HepG2 (cell line): ENCODE data around the gene ACSL6. TPM values are rescaled to one million over a fixed set of nuclear protein-coding genes. Genes with fewer than 3 reads are reported as not detected.
A peak's percentile ranks its signal among the peaks of the same experiment; 100 is the strongest.

Experiments
- AHR ChIP-seq: IDR thresholded peaks from 2 replicates; pipeline ENCODE4 v1.6.1; 2018; ENCODE audit warnings: missing genetic modification reagents, missing compliant biosample characterization
- ARNTL ChIP-seq: sonication (generic); formaldehyde crosslinking; IDR thresholded peaks from 2 replicates; pipeline ENCODE4 v1.4.0; 2020; ENCODE audit warnings: mild to moderate bottlenecking, missing genetic modification reagents
- DMAP1 ChIP-seq: IDR thresholded peaks from 2 replicates; pipeline ENCODE4 v1.6.1; 2016
- KAT2B ChIP-seq: fragments of 150-350 bp; IDR thresholded peaks from 2 replicates; pipeline ENCODE4 v1.6.1; 2014; ENCODE audit warnings: low read depth, low read length, borderline replicate concordance
- KLF13 ChIP-seq: sonication (generic); formaldehyde crosslinking; IDR thresholded peaks from 2 replicates; pipeline ENCODE4 v1.4.0; 2020; ENCODE audit warnings: mild to moderate bottlenecking, missing genetic modification reagents
- KMT2A ChIP-seq: sonication (generic); formaldehyde crosslinking; IDR thresholded peaks from 2 replicates; pipeline ENCODE4 v1.4.0; 2020; ENCODE audit warnings: missing genetic modification reagents
- RNF2 ChIP-seq: fragments of 450-650 bp; conservative IDR thresholded peaks from 2 replicates; pipeline ENCODE4 v1.6.1; 2016; ENCODE audit warnings: low read depth
- RNF219 ChIP-seq: sonication (generic); formaldehyde crosslinking; IDR thresholded peaks from 2 replicates; pipeline ENCODE4 v1.5.0; 2020; ENCODE audit warnings: mild to moderate bottlenecking, missing genetic modification reagents
- ZBTB26 ChIP-seq: IDR thresholded peaks from 2 replicates; pipeline ENCODE4 v1.6.1; 2016; ENCODE audit warnings: missing compliant biosample characterization, missing genetic modification reagents, borderline replicate concordance
- ZNF24 ChIP-seq: fragments of 450-650 bp; IDR thresholded peaks from 2 replicates; pipeline ENCODE4 v1.6.1; 2017; ENCODE audit warnings: antibody characterized with exemption, mild to moderate bottlenecking
- ZNF350 ChIP-seq: sonication (generic); formaldehyde crosslinking; IDR thresholded peaks from 2 replicates; pipeline ENCODE4 v1.4.0; 2020; ENCODE audit warnings: mild to moderate bottlenecking, low read depth, missing genetic modification reagents, borderline replicate concordance
- ZNF543 ChIP-seq: sonication (generic); formaldehyde crosslinking; IDR thresholded peaks from 2 replicates; pipeline ENCODE4 v1.4.0; 2020; ENCODE audit warnings: mild to moderate bottlenecking, missing genetic modification reagents
- ZNF547 ChIP-seq: sonication (generic); formaldehyde crosslinking; IDR thresholded peaks from 2 replicates; pipeline ENCODE4 v1.5.1; 2020; ENCODE audit warnings: mild to moderate bottlenecking, missing genetic modification reagents
- ZNF557 ChIP-seq: sonication (generic); formaldehyde crosslinking; IDR thresholded peaks from 2 replicates; pipeline ENCODE4 v1.4.0; 2020; ENCODE audit warnings: missing genetic modification reagents
- ZNF660 ChIP-seq: sonication (generic); formaldehyde crosslinking; IDR thresholded peaks from 2 replicates; pipeline ENCODE4 v1.5.1; 2020; ENCODE audit warnings: mild to moderate bottlenecking, low read depth, missing genetic modification reagents, borderline replicate concordance
- ZNF784 ChIP-seq: sonication (generic); formaldehyde crosslinking; IDR thresholded peaks from 2 replicates; pipeline ENCODE4 v1.5.1; 2020; ENCODE audit warnings: missing genetic modification reagents, mild to moderate bottlenecking, borderline replicate concordance
- ZNF839 ChIP-seq: sonication (generic); formaldehyde crosslinking; IDR thresholded peaks from 2 replicates; pipeline ENCODE4 v1.4.0; 2020; ENCODE audit warnings: missing genetic modification reagents, mild to moderate bottlenecking, borderline replicate concordance
- ZSCAN29 ChIP-seq: sonication (generic); formaldehyde crosslinking; conservative IDR thresholded peaks from 2 replicates; pipeline ENCODE4 v1.4.0; 2020; ENCODE audit warnings: mild to moderate bottlenecking, missing genetic modification reagents
- polyA plus RNA-seq, 8 experiments: library from polyadenylated mRNA; depleted of rRNA in 3 of 8; stranded (reverse) in 7 of 8; unstranded in 1 of 8; fragments of >200 nt; fragmentation: Illumina TruSeq in 4 of 8; extraction: Trizol in 4 of 8; gene quantifications; 2 replicates each; pipeline versions ENCODE4 v1.2.1 to v1.2.3, GENCODE V29; 2011 to 2016; ENCODE audit warnings: low read depth in 4 of 8, missing spikeins in 1 of 8, mixed read lengths in 1 of 8; ENCODE audit not compliant: insufficient read depth in 1 of 8
- total RNA-seq, 5 experiments: library from RNA; depleted of rRNA; stranded (reverse); fragments of >200 nt; fragmentation: Illumina TruSeq; extraction: Trizol; gene quantifications; 2 replicates each; pipeline ENCODE4 v1.2.3, GENCODE V29; 2016; ENCODE audit warnings: low read depth in 1 of 5
- TF ChIP-seq, protein P1 (sequence below): sonication (generic); formaldehyde crosslinking; IDR thresholded peaks from 2 replicates; pipeline ENCODE4 v1.4.0; 2020; ENCODE audit warnings: mild to moderate bottlenecking, missing genetic modification reagents
- TF ChIP-seq, protein P2 (sequence below): sonication (generic); formaldehyde crosslinking; IDR thresholded peaks from 2 replicates; pipeline ENCODE4 v1.4.0; 2020; ENCODE audit warnings: missing genetic modification reagents
- TF ChIP-seq, protein P3 (sequence below): sonication (generic); formaldehyde crosslinking; IDR thresholded peaks from 2 replicates; pipeline ENCODE4 v1.5.1; 2020; ENCODE audit warnings: mild to moderate bottlenecking, moderate library complexity, missing genetic modification reagents
- TF ChIP-seq, protein P4 (sequence below): sonication (generic); formaldehyde crosslinking; IDR thresholded peaks from 2 replicates; pipeline ENCODE4 v1.4.0; 2020; ENCODE audit warnings: missing genetic modification reagents, mild to moderate bottlenecking, borderline replicate concordance

The ACSL6 gene
- total and polyA plus RNA-seq, 2 of the 13 experiments (the other 11 are each of a cell fraction or from before 2014, with no cell fraction given), result 3.7 to 3.8 TPM

DNA sequence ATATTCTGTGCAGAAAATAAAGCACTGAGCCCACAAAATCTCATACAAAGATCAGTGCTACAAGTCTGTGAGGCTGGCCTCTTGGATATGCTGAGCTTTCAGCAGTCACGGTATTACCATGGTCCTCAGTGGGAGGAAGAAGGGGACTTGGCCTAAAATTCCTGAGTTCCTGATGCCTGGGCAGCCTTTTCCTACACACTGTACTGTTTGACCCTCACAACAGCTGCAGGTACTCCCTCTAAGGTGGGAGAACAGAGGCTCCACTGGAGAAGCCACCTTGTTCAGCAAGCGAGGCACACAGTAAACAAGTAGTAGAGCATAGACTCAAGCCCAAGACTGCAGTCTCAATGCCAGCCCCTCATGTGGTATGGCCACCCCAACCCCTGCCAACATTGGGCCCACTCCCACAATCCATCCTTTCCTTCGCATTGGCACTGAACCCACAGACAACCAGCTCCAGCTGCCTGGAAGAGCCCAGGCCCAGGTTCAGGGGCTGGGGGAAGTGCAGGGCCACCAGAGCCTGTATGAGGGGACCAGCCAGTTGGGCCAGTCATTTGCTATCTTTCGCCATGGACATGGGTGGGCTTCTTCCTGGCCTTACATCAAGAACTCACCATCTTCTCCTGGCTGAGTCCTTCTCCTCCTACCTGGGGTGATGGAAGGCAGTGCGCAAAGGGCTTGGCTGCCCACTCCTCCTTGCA is 14.3 kb downstream of the ACSL6 start (continued):
- TF ChIP-seq ZNF784 (CRISPR knock-in tag), result no peak
- peak; percentile 5; the same call in 1 of the 2 replicates for TF ChIP-seq DMAP1
- TF ChIP-seq ZNF557 (CRISPR knock-in tag), result no peak
- TF ChIP-seq ZNF839, result no peak
- TF ChIP-seq KAT2B, result no peak
- TF ChIP-seq ZNF24, result no peak
- no peak for TF ChIP-seq RNF2
- TF ChIP-seq, protein P1, sequence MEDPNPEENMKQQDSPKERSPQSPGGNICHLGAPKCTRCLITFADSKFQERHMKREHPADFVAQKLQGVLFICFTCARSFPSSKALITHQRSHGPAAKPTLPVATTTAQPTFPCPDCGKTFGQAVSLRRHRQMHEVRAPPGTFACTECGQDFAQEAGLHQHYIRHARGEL (CRISPR knock-in tag), result no peak
- TF ChIP-seq, protein P2, sequence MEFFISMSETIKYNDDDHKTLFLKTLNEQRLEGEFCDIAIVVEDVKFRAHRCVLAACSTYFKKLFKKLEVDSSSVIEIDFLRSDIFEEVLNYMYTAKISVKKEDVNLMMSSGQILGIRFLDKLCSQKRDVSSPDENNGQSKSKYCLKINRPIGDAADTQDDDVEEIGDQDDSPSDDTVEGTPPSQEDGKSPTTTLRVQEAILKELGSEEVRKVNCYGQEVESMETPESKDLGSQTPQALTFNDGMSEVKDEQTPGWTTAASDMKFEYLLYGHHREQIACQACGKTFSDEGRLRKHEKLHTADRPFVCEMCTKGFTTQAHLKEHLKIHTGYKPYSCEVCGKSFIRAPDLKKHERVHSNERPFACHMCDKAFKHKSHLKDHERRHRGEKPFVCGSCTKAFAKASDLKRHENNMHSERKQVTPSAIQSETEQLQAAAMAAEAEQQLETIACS, result no peak
- peak; percentile 16; the same call in 1 of the 2 replicates for TF ChIP-seq KMT2A (CRISPR knock-in tag)
- no peak; the same call in 1 of the 2 replicates for TF ChIP-seq ZNF547 (CRISPR knock-in tag)
- TF ChIP-seq RNF219 (CRISPR knock-in tag), result no peak
- TF ChIP-seq, protein P3, sequence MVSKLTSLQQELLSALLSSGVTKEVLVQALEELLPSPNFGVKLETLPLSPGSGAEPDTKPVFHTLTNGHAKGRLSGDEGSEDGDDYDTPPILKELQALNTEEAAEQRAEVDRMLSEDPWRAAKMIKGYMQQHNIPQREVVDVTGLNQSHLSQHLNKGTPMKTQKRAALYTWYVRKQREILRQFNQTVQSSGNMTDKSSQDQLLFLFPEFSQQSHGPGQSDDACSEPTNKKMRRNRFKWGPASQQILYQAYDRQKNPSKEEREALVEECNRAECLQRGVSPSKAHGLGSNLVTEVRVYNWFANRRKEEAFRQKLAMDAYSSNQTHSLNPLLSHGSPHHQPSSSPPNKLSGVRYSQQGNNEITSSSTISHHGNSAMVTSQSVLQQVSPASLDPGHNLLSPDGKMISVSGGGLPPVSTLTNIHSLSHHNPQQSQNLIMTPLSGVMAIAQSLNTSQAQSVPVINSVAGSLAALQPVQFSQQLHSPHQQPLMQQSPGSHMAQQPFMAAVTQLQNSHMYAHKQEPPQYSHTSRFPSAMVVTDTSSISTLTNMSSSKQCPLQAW (CRISPR knock-in tag), result no peak
- no peak for TF ChIP-seq KLF13 (CRISPR knock-in tag)
- TF ChIP-seq, protein P4, sequence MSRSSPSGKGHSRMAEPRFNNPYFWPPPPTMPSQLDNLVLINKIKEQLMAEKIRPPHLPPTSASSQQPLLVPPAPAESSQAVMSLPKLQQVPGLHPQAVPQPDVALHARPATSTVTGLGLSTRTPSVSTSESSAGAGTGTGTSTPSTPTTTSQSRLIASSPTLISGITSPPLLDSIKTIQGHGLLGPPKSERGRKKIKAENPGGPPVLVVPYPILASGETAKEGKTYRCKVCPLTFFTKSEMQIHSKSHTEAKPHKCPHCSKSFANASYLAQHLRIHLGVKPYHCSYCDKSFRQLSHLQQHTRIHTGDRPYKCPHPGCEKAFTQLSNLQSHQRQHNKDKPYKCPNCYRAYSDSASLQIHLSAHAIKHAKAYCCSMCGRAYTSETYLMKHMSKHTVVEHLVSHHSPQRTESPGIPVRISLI, result no peak
- no peak for TF ChIP-seq ZNF660
- TF ChIP-seq AHR, result no peak
- no peak for TF ChIP-seq ZNF350 (CRISPR knock-in tag)
- TF ChIP-seq ZNF543 (CRISPR knock-in tag), result peak; percentile 15; the same call in 1 of the 2 replicates
- TF ChIP-seq ARNTL, result no peak; the same call in 1 of the 2 replicates
- no peak for TF ChIP-seq ZBTB26 (CRISPR knock-in tag)
- TF ChIP-seq ZSCAN29 (CRISPR knock-in tag), result no peak
